SW480 (cell line): ENCODE results near the gene CYP27A1.

ENCODE experiments used
- DNase-seq: peaks from one replicate; pipeline ENCODE4 v3.0.0-alpha.2; 2016; ENCODE audit warnings: low spot score

Gene CYP27A1

DNA sequence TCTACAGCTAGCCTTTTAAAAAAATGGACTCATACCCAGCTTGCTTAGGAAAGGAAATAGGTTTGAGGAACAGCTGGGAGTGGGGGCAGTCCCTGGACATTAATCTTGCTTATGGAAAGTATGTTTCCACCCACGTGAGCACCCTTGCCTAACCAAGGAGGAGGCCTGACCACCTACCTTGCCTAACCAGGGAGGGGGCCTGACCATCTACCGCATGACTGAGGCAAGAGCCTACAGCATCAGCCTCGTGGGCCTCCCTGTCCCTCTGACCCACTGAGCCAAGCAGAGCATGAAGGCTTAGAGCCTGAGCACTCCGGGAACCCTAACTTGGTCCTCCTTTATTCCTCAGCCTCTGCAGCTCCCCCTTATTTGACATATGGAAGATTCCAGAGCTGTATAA is 29.4 kb downstream of the CYP27A1 start:
- no peak for DNase-seq

DNA sequence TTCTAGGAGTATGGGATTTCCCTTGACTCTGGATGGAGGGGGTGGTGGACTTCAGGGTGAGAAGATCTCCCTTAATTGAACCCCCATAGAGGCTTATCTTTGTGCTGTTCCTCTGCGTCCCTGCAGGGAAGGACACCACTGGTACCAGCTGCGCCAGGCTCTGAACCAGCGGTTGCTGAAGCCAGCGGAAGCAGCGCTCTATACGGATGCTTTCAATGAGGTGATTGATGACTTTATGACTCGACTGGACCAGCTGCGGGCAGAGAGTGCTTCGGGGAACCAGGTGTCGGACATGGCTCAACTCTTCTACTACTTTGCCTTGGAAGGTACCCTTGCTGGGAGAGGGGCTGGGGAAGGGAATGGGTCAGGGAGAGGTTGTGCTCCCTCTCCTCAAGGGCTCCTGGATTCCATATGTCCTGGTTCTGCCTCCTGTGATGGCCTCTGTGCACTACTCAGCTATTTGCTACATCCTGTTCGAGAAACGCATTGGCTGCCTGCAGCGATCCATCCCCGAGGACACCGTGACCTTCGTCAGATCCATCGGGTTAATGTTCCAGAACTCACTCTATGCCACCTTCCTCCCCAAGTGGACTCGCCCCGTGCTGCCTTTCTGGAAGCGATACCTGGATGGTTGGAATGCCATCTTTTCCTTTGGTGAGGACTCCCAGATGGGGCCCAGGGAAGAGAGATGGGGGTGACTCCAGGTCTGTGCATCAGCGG is 30.3 kb downstream of the CYP27A1 start:
- DNase-seq: no peak

DNA sequence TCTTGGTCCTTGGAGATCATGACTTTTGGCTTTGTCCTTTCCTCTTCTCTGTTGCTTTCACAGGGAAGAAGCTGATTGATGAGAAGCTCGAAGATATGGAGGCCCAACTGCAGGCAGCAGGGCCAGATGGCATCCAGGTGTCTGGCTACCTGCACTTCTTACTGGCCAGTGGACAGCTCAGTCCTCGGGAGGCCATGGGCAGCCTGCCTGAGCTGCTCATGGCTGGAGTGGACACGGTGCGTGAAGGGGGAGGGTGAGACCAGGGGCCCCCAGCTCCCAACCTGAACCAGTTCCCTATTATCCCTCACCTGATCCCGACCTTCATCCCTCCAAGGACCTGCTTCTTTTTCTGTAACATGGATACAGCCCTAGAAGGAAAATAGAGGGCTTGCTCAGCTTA is 30.9 kb downstream of the CYP27A1 start:
- DNase-seq: no peak

DNA sequence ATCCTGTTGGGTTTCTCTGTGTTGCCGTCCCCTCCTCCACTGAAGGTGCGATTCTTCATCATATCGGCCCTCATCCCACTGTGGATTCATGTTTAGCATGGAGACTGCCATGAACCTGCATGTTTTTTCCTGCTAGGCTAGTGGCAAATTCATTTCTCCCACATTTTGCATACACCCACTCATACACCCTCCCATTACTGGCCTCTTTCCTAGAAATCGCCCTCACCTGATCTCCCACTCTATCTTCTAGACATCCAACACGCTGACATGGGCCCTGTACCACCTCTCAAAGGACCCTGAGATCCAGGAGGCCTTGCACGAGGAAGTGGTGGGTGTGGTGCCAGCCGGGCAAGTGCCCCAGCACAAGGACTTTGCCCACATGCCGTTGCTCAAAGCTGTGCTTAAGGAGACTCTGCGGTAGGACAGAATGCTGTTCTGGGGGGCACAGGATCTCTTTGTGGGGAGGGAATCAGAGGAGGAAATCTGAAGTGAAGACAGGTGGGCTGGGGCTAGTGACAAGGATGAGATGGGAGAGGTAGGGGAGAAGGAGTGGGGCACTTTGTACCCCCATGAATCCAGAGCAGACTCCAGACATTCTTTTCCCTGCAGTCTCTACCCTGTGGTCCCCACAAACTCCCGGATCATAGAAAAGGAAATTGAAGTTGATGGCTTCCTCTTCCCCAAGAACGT is 32.0 kb downstream of the CYP27A1 start:
- DNase-seq: no peak

DNA sequence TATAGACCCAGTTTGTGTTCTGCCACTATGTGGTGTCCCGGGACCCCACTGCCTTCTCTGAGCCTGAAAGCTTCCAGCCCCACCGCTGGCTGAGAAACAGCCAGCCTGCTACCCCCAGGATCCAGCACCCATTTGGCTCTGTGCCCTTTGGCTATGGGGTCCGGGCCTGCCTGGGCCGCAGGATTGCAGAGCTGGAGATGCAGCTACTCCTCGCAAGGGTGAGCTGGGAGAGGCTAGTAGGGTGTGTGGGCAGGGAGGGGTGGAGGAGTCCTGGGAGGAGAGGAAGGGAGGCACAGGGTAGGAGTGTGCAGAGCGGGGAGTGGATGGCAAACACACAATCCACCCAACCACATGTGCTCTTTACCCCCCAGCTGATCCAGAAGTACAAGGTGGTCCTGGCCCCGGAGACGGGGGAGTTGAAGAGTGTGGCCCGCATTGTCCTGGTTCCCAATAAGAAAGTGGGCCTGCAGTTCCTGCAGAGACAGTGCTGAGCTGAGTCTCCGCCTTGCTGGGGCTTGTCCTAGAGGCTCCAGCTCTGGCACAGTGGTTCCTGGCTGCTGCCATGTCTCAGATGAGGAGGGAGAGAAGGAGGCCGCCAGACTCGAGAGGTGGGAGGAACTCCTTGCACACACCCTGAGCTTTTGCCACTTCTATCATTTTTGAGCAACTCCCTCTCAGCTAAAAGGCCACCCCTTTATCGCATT is 32.7 kb downstream of the CYP27A1 start:
- no peak for DNase-seq

DNA sequence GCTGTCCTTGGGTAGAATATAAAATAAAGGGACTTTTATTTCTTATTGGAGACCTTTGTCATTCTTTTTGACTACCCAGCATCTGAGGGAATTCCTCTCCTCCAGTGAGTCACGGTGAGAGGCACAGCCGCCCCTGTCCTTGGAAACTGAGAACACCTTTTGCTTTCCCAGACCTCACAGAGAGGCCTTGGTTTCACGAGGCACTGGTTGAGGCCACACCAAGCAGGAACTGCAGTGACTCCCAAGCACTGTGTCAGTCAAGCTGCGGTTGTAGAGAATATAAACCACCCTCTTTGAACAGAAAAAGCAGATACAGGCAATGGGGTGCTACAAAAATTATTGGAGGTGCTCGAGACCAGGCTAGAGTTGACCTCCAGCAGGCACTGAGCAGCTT is 33.3 kb downstream of the CYP27A1 start:
- DNase-seq: no peak

DNA sequence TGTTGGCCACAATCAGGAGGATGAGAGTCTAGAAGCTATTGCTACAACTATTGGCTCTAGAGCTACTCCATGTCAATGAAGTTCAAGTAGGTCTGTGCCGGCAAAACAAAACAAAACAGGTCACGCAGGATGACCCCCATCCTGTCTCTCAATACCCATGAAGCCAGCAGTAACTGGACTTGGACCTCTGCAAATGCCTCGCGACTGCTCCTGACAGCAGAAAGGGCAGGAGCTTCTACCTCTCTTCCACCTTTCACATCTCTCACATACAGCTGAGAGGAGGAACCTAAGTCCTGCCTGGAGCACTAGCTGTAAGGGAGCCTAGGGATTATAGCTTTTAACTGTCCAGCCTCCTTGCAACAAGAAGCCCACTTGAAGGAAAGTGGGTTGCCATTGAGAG is 33.7 kb downstream of the CYP27A1 start:
- DNase-seq: no peak

DNA sequence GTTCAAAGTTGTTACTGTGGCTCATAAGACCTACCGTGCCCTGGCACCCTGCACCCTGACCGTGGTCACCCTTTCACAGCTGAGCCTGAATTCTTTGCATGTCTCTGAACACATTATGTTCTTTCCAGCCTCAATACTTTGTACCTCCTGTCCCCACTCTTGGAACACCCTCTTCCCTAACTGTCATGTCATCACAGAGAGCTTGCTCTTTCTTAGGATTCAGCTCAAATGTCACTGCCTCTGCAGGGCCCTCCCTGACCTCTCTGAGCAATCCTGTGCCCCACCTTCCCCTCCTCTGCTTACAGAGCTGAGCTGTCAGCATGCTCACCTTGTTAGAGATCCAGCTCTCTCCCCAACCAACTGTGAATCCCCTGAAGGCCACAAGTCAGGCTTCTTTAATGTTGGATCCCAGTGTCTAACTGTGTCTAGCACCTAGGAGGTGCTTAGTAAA is 34.6 kb downstream of the CYP27A1 start:
- no peak for DNase-seq

DNA sequence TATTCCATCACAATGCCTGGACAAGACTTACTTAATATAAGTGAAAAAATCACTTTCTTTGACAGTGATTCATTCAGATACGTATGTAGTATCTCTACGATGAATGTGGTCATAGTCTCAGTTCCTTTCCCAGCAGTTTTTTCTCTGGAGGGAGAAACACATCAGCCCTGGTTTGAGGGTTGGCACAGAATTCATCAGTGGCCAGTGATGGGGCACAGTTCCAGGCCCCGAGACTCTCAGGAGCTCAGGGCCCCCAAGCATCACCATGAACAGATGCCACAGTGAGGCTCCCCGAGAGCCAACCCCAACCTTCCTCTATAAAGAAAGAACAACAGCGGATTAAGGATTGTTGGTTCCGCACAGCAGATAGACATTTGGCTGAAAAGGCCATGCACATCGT is 37.1 kb downstream of the CYP27A1 start:
- no peak for DNase-seq

DNA sequence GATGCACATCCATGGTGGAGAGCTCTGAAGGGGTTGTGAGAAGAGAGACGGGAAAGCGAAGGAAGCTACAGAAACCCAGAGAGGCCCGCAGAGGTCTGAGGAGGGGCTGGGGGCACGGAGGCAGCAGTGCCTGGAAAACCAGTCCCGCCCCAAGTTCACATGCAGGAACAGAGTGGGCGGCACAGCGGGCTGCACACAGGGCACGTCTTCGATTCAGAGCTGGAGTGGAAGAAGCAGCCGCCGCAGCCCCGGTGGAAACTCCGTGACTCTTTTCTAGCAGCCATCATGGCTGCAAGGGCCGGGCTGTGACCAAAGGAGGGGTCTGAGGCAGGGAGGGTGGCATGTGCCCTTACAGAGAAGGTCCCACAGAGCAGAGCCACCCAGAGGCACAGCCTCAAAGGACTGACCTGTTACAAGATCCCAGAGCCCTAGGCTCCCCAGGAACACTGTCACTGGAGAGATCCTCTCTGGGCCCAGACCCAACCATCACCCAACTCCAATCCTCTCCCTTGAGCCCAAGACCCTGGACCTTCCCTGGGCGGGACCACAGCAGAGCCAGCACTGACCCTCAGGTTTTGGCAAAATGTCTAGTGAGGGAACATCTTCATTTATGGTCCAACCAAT is 38.9 kb downstream of the CYP27A1 start:
- no peak for DNase-seq

DNA sequence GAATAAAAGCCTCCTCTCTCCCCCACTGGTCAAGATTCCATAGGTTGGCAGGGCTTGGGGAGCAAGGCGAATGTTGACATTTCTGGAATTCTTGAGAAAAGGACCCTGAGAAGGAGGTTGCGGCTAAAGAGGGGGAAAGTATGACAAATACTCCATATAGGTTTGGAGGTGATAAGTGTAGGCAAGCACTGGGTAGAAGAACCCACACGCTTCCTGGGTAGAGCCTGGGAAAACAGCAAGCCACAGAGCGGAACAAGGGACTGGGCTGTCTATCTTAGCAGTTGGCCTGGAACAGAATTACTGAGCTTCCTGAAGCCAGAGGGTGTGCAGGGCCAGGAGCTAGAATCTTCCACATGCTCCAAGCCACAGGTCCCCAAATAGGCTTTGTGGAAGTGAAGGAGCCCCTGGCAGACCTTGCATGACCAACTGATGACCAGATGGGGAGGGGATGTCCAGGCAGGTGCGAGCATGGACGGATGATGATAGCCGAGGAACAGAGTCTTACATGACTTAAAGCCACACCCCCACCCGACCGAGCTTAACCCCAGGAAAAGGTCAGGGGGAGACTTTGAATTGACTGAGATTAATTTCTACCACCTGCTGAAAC is 39.8 kb downstream of the CYP27A1 start:
- no peak for DNase-seq

DNA sequence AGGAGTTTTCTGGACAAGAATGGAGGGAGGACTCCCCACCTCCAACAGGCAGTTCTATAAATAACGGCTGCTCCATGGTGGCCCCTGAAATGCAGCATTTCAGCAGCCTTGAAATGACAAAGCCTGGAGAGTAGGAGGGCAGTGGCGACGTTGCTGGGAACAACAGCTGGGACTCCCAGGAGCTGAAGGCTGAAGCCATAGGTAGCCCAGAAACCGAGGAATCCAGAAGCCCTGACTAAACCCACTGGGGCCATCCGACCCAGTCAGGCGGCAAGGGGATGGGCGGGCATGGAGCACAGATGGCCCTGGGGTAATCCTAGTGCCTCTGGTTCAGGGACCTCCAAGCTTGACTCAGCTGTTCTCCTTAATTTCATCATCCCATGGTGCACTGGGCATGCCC is 40.7 kb downstream of the CYP27A1 start:
- DNase-seq: no peak

DNA sequence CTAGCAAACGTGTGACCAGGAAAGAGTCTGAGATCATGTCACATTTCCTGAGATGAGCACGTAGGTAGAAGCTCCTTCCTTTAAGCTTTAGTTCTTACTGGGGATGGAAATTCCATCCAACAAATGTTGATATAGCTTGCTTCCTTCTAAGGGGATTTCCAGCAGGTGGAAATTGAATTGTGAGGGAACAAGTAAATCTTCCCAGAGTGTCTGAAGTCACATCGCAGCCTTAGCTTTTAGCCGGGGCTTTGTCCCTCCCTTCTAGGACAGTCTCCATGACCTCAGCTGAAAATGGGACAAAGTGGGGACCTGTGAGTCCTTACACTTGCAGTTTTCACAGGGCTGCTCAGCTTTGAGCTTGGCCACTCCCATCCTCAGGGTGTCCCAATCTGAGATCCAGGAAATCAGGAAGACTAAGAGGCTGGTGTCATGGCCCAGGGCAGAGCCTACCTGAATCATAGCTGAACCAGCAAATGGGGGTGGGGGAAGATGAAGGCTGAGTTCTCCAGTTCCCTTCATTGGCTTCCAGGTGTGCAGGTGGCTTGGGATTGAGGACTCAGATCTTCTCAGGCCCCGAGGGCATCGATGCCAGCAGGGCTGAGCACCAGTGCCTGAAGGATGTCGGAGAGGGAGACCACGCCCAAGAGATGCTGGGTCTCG is 41.4 kb downstream of the CYP27A1 start:
- DNase-seq: no peak

DNA sequence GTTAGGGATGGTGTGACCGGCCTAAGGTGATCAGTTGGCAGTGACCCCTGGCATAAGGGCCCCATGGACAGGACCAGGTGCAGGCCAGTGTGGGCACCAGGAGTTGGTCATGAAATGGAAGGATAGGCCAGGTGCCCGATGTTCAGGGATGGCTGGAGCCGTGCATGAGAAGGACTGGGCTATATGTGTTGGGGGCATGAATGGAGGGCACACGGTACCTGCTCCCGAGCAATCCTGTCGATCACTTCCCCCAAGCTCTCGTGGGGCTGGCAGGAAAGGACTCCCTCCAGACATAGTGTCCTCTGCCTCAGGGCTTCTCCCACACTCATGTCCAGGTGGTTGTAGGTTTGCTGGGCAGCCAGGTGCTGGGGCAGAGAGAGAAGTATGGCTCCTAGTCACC is 42.1 kb downstream of the CYP27A1 start:
- DNase-seq: no peak

DNA sequence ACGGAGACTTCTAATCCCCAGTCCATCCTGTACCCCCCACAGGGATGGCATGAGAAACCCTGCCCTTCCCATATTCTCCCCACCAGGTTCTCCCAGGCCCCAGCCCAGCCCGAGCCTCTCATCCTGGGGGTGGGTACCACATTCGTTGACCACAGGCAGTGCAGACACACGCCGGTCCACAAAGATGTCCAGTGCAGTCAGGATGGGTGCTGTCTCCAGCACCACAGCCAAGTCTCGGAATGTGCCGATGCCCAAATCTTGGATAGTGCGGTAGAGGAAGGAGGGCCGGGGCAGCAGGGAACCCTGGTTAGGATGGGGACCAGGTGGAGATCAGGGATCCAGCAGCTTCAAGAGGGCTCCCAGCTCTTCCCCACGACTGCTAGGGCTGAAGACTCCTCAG is 44.8 kb downstream of the CYP27A1 start:
- no peak for DNase-seq

DNA sequence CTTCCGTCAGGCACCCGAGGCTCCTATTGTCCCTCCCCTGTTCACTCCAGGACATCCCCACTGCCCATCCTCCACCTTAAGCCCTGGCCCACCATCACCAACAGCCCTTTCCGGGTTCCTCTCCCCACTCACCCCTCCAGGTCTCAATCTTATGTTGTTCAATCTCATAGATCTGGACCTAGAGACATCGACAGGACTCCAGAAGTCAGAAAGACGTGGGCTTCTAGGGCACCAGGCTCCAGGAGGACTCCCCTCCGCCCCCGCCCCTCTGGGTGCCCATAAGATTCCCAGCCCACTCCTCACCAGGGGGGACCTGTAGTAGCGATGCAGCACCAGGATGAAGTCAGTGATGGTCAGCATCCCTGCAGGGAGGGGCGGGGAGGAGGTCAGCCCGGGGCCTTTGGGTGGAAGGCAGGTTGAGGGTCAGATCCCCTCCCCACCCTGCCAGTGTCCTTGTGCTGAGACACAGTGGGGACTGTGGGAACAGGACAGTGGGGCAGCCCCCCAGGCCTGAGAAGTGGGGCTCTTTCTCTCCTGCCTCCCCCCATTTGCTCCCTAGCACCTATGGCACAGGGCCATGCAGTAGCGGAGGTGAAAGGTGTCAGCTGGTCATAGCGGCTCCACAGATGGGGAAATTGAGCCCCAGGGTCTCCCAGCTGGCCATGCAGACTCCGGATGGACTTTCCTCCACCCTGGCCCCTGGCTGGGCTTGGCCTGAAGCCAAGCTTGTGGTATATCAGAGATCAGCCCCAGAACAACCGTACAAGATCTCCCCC is 45.9 kb downstream of the CYP27A1 start:
- DNase-seq: no peak

DNA sequence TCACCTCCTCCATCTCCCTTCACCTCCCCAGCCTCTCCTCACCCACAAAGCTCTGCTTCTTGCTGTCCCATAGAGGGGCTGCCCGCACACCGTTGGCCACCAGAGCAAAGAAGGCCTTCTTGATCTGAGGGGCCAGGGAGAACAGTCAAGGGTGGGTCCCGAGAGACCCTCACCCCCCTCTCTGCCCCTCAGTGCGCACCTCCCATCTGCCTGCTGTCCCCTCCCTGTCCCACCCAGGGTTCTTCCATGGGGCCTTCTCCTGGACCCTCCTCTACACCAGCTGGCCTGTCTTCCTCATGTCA is 46.5 kb downstream of the CYP27A1 start:
- DNase-seq: no peak

DNA sequence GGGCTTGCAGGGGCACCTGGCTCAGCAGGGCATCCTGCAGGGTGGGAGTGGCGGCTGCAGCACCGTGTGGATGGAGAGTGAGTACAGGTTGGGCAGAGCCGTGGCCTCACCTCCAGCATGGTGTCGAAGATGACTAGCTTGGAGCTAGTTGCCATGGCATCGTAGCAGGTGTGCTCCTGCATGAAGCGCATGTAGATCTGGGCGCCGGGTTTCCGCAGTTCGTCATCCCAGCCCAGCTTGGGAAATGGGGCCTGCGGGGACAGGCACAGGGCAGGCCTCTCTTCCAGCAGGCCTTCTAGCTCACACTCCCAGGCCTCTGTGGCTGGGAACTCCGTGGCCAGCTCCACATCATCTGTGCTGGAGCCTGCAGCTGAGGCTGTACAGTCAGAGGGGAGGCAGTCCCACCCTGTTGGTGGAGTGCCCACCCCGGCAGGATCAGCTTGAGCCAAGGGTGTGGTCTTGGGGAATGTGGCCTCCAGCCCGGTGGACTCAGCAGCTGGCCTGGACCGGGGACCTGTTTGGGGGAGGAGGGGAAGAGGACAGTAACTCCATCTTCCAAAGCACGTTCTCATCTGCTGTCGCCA is 48.0 kb downstream of the CYP27A1 start:
- DNase-seq: no peak

DNA sequence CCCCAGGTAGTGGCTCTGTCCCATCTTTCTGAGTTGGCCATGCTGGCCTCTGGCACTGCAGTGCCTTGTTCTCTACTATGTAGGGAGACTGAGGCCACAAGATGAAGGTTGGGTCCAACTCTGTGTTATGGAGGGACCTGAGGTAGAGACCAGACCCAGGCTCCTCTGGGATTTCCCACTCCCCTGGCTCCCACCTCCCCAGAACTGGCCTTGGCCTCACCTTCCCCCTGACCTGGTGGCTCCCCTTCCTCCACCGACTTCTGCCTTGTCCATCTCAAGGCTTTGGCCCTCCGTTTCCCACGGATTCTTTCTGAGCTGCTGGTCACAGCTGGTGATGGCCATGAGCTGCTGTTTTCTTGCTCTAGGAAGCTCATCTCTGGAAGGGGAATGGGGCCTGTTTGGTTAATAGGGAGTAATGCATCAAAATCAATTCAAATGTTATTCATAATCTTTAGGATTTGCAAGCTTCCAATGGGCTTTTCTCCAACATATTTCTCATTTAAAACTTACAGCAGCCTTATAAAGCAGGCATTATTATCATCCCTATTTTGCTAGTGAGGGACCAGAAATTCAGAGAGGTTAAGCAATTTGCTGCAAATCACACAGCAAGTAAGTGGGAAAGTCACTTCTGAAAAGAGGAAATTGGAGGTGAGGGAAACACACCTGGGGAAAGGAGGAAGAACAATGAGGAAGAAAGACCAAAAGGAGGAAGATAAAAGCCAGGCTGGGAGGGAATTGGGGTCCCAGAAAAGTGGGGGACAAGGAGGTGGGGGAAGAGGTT is 48.8 kb downstream of the CYP27A1 start:
- no peak for DNase-seq

DNA sequence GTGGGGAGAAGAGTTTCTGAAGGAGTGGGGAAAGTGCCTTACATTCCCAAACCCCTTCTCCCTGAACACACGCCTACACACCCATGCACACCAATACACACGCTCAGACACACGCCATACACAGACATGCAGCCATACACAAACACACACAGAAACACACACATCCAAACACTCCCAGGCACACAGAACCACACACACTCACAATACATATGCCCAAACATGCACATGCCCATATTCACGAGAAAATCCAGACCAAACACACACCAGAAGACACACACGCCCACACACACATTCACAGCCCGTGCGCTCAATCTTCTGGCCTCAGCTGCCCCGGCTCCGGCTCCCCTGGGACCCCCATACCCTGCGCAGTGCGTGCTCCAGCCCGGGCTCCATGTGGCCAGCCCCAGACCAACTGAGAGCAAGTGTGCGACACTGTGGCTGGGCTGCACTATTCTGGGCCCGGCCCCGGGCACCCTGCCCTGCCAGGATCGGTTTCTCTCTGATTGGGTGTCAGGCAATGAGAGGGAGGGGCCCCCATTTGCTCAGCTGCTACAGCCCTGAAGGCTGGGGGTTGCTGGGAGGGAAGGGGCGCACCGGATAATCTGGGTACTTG is 49.5 kb downstream of the CYP27A1 start, which contains the start of gene PRKAG3:
Gene PRKAG3, minus strand, starts transcription at position 426 of the 613 bp plus-strand sequence.
- DNase-seq: no peak
